Spleen (tissue), 7 donors: ENCODE measurements around the gene TENM4.

Experiments used
- POLR2A ChIP-seq, 3 donors: fragments of 450-650 bp; IDR thresholded peaks; one replicate each; pipeline ENCODE4 v1.5.1; 2017; ENCODE audit warnings: antibody characterized with exemption in 3 of 3, mild to moderate bottlenecking in 1 of 3
- POLR2AphosphoS5 ChIP-seq, 3 donors: sonication (generic); formaldehyde crosslinking; IDR thresholded peaks; one replicate each; pipeline ENCODE4 v1.5.1; 2017; ENCODE audit warnings: antibody characterized with exemption in 3 of 3
- TF ChIP-seq, protein P1 (sequence below), 11 experiments: fragments of 200-600 bp in 7 of 11; fragments of 450-650 bp in 4 of 11; sonication (generic) in 4 of 11; IDR thresholded peaks in 8 of 11; conservative IDR thresholded peaks in 3 of 11; 1 replicate in 7 of 11; 2 replicates in 4 of 11; pipeline versions ENCODE4 v1.4.0 to v1.8.0; 2016 to 2021; ENCODE audit warnings: antibody characterized with exemption in 11 of 11, inconsistent platforms in 4 of 11, mild to moderate bottlenecking in 1 of 11
- donor health status: DM: no; HTN: no; CAD: no; lungs with moderate emphysema.
- donor health status: DM: no; HTN: no; CAD: no.
- donor health status: DM: no; HTN: no; CAD: no.

DNA sequence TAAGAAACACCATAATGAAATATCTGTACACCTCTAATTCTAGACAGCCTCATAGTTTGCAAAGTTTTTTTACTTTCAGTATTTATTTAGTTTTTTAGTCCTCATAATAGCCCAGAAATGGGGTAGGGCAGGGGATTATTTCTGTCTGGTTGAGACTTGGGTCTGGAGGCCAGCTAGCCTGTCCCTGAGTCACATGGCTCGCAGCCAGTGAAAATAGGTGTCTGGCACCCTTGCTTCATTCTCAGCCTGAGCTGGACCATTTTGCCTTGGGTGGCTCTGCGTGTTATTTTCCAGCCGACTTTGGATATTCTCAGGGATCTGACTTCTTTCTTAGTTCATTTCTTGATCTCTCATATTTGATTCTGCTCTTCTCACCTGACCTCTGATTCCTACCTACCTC is 742.2 kb downstream of the TENM4 start:
- TF ChIP-seq, protein P1, sequence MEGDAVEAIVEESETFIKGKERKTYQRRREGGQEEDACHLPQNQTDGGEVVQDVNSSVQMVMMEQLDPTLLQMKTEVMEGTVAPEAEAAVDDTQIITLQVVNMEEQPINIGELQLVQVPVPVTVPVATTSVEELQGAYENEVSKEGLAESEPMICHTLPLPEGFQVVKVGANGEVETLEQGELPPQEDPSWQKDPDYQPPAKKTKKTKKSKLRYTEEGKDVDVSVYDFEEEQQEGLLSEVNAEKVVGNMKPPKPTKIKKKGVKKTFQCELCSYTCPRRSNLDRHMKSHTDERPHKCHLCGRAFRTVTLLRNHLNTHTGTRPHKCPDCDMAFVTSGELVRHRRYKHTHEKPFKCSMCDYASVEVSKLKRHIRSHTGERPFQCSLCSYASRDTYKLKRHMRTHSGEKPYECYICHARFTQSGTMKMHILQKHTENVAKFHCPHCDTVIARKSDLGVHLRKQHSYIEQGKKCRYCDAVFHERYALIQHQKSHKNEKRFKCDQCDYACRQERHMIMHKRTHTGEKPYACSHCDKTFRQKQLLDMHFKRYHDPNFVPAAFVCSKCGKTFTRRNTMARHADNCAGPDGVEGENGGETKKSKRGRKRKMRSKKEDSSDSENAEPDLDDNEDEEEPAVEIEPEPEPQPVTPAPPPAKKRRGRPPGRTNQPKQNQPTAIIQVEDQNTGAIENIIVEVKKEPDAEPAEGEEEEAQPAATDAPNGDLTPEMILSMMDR (IDR thresholded peaks at IDR 0.05 in 8 of 11, conservative IDR thresholded peaks at IDR 0.05 in 3 of 11) = no peak
- TF ChIP-seq POLR2A (IDR thresholded peaks at IDR 0.05) (no peak), POLR2AphosphoS5 (IDR thresholded peaks at IDR 0.05) (no peak)
